CD4-positive, alpha-beta memory T cell (primary cell): Measurements from ENCODE around the gene C12orf75. TPM values are rescaled to one million over a fixed set of nuclear protein-coding genes. Genes with fewer than 3 reads are reported as not detected.

Source experiments
- CTCF ChIA-PET: fragments of 350-600 bp; sonication (Branson Sonifier 250); formaldehyde crosslinking; loops from one replicate; lab custom pipeline; 2021; ENCODE audit warnings: inconsistent platforms; ENCODE audit not compliant: partially characterized antibody; lab: Charles Lee
- POLR2A ChIA-PET: fragments of 350-600 bp; sonication (Branson Sonifier 250); formaldehyde crosslinking; loops from one replicate; lab custom pipeline; 2021; ENCODE audit not compliant: partially characterized antibody; lab: Charles Lee
- DNase-seq, 5 donors: peaks; one replicate each; pipeline versions ENCODE4 v3.0.0 to v3.0.0-alpha.2; 2020 to 2022; ENCODE audit warnings: mixed read lengths in 1 of 5
- H3K27ac ChIP-seq: one replicate; pipeline ENCODE4 v1.7.0; 2013; ENCODE audit warnings: low read depth, low read length
- H3K27me3 ChIP-seq: 2 replicates; pipeline ENCODE4 v1.7.0; 2013; ENCODE audit warnings: mild to moderate bottlenecking, low read length, moderate library complexity; ENCODE audit not compliant: insufficient read depth
- H3K36me3 ChIP-seq: 2 replicates; pipeline ENCODE4 v1.7.0; 2013; ENCODE audit warnings: mild to moderate bottlenecking, low read length, moderate library complexity; ENCODE audit not compliant: insufficient read depth
- H3K4me1 ChIP-seq: 2 replicates; pipeline ENCODE4 v1.7.0; 2013; ENCODE audit warnings: mild to moderate bottlenecking, low read length, moderate library complexity; ENCODE audit not compliant: insufficient read depth
- H3K4me3 ChIP-seq, 2 donors: one replicate each; pipeline ENCODE4 v1.7.0; 2013; ENCODE audit warnings: low read length in 2 of 2, mild to moderate bottlenecking in 1 of 2
- H3K9me3 ChIP-seq, 2 donors: one replicate each; pipeline ENCODE4 v1.7.0; 2013; ENCODE audit warnings: low read length in 2 of 2, control low read depth in 1 of 2; ENCODE audit not compliant: control insufficient read depth in 1 of 2
- H3K27ac Mint-ChIP-seq, 7 donors: one replicate each; pipeline ENCODE4 v1.8.0; 2020 to 2021; ENCODE audit warnings: mixed read lengths in 7 of 7, mild to moderate bottlenecking in 6 of 7, inconsistent platforms in 3 of 7, moderate library complexity in 3 of 7
- H3K27me3 Mint-ChIP-seq, 2 donors: one replicate each; pipeline ENCODE4 v1.8.0; 2020 to 2021; ENCODE audit warnings: mixed read lengths in 2 of 2
- H3K36me3 Mint-ChIP-seq, 2 donors: one replicate each; pipeline ENCODE4 v1.8.0; 2020 to 2021; ENCODE audit warnings: mixed read lengths in 2 of 2, inconsistent platforms in 1 of 2, mild to moderate bottlenecking in 1 of 2
- H3K4me1 Mint-ChIP-seq, 4 donors: one replicate each; pipeline ENCODE4 v1.8.0; 2020 to 2021; ENCODE audit warnings: mixed read lengths in 4 of 4, mild to moderate bottlenecking in 1 of 4
- H3K4me3 Mint-ChIP-seq, 8 donors: one replicate each; pipeline ENCODE4 v1.8.0; 2020 to 2021; ENCODE audit warnings: mixed read lengths in 8 of 8, mild to moderate bottlenecking in 7 of 8, moderate library complexity in 6 of 8, inconsistent platforms in 3 of 8
- H3K9me3 Mint-ChIP-seq, 8 donors: one replicate each; pipeline ENCODE4 v1.8.0; 2020 to 2021; ENCODE audit warnings: mixed read lengths in 8 of 8, mild to moderate bottlenecking in 5 of 8, inconsistent platforms in 3 of 8, moderate library complexity in 1 of 8
- intact Hi-C: fragments of 100-400 bp; cut with micrococcal nuclease; formaldehyde crosslinking; loops from one replicate; pipeline ENCODE4 v1.15.1; 2023
- polyA plus RNA-seq, 2 donors: library from polyadenylated mRNA; unstranded; fragments of 300-500 nt; fragmentation: Illumina TruSeq; gene quantifications; one replicate each; pipeline ENCODE4 v1.2.3, GENCODE V29; 2021
- total RNA-seq, 2 experiments: library from RNA; stranded (reverse); gene quantifications; one replicate each; pipeline ENCODE4 v1.2.3, GENCODE V29; 2021

The C12orf75 gene
- total and polyA plus RNA-seq, 4 experiments from 2014 or later, result 12.1 to 117 (median 49.0) TPM

- Mint-ChIP-seq H3K4me3 (no peak overlapping the region), H3K27me3 (peaks cover 7 to 11% of the 10 kb centered on the region in 2 donors), H3K9me3 (peaks cover 0 to 8% (median 0%) of the 10 kb centered on the region in 8 donors), H3K27ac (no peak overlapping the region), H3K36me3 (no peaks in the 10 kb centered on the region), H3K4me1 (no peaks in the 10 kb centered on the region)
- intact Hi-C loops, result no loop called here
- ChIA-PET CTCF (no interaction called here), POLR2A (no interaction called here)
- H3K27ac ChIP-seq, result no peak overlapping the region
- no peaks in the 10 kb centered on the region for H3K36me3 ChIP-seq
- H3K4me3 ChIP-seq, result no peak overlapping the region
- H3K4me1 ChIP-seq, result no peaks in the 10 kb centered on the region
- no peaks in the 10 kb centered on the region for H3K27me3 ChIP-seq
- DNase-seq, result no peak
- no peaks in the 10 kb centered on the region for H3K9me3 ChIP-seq
Observed at GRCh38 chr12:105289114-105289904, 41.2 kb upstream of the C12orf75 start.

DNA sequence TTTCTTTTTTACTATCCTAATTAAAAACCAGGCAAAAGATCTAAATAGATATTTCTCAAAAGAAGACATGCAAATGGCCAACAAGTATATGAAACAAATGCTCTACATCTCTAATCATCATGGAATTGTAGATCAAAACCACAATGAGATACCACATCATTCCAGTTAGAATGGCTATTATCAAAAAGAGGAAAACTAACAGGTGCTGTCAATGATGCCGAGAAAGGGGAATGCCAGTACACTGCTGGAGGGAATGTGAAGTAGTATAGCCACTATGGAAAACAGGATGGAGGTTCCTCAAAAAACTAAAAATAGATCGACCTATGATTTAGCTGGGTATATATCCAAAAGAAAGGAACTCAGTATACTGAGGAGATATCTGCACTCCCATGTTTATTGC, 39.0 kb upstream of the C12orf75 start:
- intact Hi-C loops, result no loop called here
- no peak for DNase-seq
- Mint-ChIP-seq H3K4me3 (no peak overlapping the region), H3K4me1 (no peaks in the 10 kb centered on the region), H3K27me3 (peaks cover 3 to 8% of the 10 kb centered on the region in 2 donors), H3K27ac (no peak overlapping the region), H3K9me3 (no peaks in the 10 kb centered on the region), H3K36me3 (no peaks in the 10 kb centered on the region)
- ChIA-PET POLR2A (no interaction called here), CTCF (no interaction called here)
- H3K9me3 ChIP-seq, result no peaks in the 10 kb centered on the region
- no peak overlapping the region for H3K27ac ChIP-seq
- H3K4me3 ChIP-seq, result no peak overlapping the region
- no peaks in the 10 kb centered on the region for H3K27me3 ChIP-seq
- H3K36me3 ChIP-seq, result no peaks in the 10 kb centered on the region
- no peaks in the 10 kb centered on the region for H3K4me1 ChIP-seq

- Histone ChIP-seq H3K27ac (no peak overlapping the region), H3K27me3 (no peaks in the 10 kb centered on the region), H3K4me1 (no peaks in the 10 kb centered on the region), H3K36me3 (no peaks in the 10 kb centered on the region), H3K4me3 (no peak overlapping the region), H3K9me3 (no peaks in the 10 kb centered on the region)
- ChIA-PET CTCF (interaction anchor here (1.0 kb wide), 1 partner anchor 71 kb away, joined by 3 read pairs; no protein-coding TSS in a partner anchor), POLR2A (no interaction called here)
- intact Hi-C loops, result no loop called here
- Mint-ChIP-seq H3K4me1 (no peaks in the 10 kb centered on the region), H3K4me3 (no peak overlapping the region), H3K36me3 (no peaks in the 10 kb centered on the region), H3K27me3 (peaks cover 3 to 8% of the 10 kb centered on the region in 2 donors), H3K27ac (no peak overlapping the region), H3K9me3 (peaks cover 0 to 4% (median 2%) of the 10 kb centered on the region in 8 donors)
- no peak for DNase-seq
Observed at GRCh38 chr12:105292705-105293104, 37.8 kb upstream of the C12orf75 start.

DNA sequence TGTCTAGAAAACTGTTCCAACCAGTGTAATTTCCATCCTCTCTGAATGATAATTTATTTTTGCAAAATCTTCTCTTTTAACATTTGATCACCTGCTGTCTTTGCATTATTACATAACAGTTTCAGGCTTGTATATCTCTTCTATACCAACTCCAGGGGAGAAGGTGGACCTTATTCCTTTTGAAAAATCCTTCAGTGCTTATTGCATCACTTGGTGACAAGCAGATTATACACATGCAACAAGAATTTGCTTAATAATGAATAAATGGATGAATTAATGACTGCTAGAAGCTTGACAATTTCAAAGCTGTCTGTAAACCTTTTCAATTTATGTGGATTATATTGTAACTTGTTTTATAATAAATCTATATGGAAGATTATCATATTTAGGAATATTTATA, 37.3 kb upstream of the C12orf75 start:
- Histone ChIP-seq H3K27ac (no peak overlapping the region), H3K4me1 (no peaks in the 10 kb centered on the region), H3K36me3 (no peaks in the 10 kb centered on the region), H3K9me3 (no peaks in the 10 kb centered on the region), H3K27me3 (no peaks in the 10 kb centered on the region), H3K4me3 (no peak overlapping the region)
- peaks cover 0 to 9% (median 6%) of the 10 kb centered on the region in 8 donors for H3K9me3 Mint-ChIP-seq
- intact Hi-C loops, result no loop called here
- DNase-seq, result no peak
- H3K4me3 Mint-ChIP-seq, result no peak overlapping the region
- peaks cover 2 to 4% of the 10 kb centered on the region in 2 donors for H3K36me3 Mint-ChIP-seq
- H3K4me1 Mint-ChIP-seq, result no peaks in the 10 kb centered on the region
- peaks cover 3 to 8% of the 10 kb centered on the region in 2 donors for H3K27me3 Mint-ChIP-seq
- H3K27ac Mint-ChIP-seq, result no peak overlapping the region
- ChIA-PET CTCF (interaction anchor here (1.0 kb wide), 1 partner anchor 71 kb away, joined by 3 read pairs; no protein-coding TSS in a partner anchor), POLR2A (no interaction called here)

GRCh38 chr12:105294161-105294560, 36.3 kb upstream of the C12orf75 start:
- H3K9me3 ChIP-seq, result no peaks in the 10 kb centered on the region
- no peaks in the 10 kb centered on the region for H3K4me1 Mint-ChIP-seq
- H3K4me3 ChIP-seq, result no peak overlapping the region
- ChIA-PET POLR2A (no interaction called here), CTCF (no interaction called here)
- peaks cover 3 to 8% of the 10 kb centered on the region in 2 donors for H3K27me3 Mint-ChIP-seq
- H3K9me3 Mint-ChIP-seq, result peaks cover under 1 to 18% (median 10%) of the 10 kb centered on the region in 8 donors
- no peaks in the 10 kb centered on the region for H3K27me3 ChIP-seq
- DNase-seq, result no peak
- no peak overlapping the region for H3K27ac Mint-ChIP-seq
- no peaks in the 10 kb centered on the region for H3K4me1 ChIP-seq
- no peak overlapping the region for H3K4me3 Mint-ChIP-seq
- peaks cover 2 to 5% of the 10 kb centered on the region in 2 donors for H3K36me3 Mint-ChIP-seq
- intact Hi-C loops, result no loop called here
- H3K27ac ChIP-seq, result no peak overlapping the region
- no peaks in the 10 kb centered on the region for H3K36me3 ChIP-seq

DNA sequence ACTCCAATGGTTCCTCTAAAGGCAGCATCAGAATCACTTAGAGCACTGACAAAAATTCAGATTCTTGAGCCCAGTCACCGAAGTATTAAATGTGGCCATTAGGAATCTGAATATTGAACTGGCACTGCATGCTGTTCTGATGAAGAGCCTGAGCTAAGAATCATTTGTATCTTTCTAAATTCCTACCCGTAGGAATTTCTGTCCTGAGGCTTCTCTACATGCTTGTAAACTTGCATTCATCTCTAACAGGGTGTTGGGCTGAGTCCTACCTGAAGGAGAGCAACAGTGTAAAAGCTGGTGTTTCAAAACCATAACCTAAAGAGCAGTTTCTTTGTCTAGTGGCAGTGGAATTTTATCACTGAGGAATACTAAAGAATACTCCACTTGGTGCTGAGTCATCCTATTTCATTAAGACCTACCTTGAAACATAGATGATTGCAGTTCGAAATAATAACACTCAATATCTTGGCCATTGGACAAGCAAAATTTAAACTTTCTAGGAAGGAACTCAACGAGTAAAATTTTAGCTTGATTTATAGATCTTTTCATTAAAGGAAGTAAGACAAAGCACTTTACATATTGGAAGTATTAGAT, 35.5 kb upstream of the C12orf75 start:
- Mint-ChIP-seq H3K9me3 (peaks cover 2 to 24% (median 17%) of the 10 kb centered on the region in 8 donors), H3K36me3 (peaks cover 2 to 7% of the 10 kb centered on the region in 2 donors), H3K27ac (no peak overlapping the region), H3K4me3 (no peak overlapping the region), H3K27me3 (peaks cover 3 to 8% of the 10 kb centered on the region in 2 donors), H3K4me1 (no peaks in the 10 kb centered on the region)
- no peak for DNase-seq
- POLR2A ChIA-PET, result no interaction called here
- Histone ChIP-seq H3K4me1 (no peaks in the 10 kb centered on the region), H3K27ac (no peak overlapping the region), H3K27me3 (no peaks in the 10 kb centered on the region), H3K36me3 (no peaks in the 10 kb centered on the region), H3K9me3 (no peaks in the 10 kb centered on the region), H3K4me3 (no peak overlapping the region)
- CTCF ChIA-PET, result no interaction called here
- intact Hi-C loops, result no loop called here
